ENCODE results near the gene RALGPS1. TPM values are rescaled to one million over a fixed set of nuclear protein-coding genes. Genes with fewer than 3 reads are reported as not detected.

Gene RALGPS1
- total and polyA plus RNA-seq, 2 of the 13 experiments (the other 11 are each of a cell fraction or from before 2014, with no cell fraction given): 3.7 to 6.5 TPM

DNA sequence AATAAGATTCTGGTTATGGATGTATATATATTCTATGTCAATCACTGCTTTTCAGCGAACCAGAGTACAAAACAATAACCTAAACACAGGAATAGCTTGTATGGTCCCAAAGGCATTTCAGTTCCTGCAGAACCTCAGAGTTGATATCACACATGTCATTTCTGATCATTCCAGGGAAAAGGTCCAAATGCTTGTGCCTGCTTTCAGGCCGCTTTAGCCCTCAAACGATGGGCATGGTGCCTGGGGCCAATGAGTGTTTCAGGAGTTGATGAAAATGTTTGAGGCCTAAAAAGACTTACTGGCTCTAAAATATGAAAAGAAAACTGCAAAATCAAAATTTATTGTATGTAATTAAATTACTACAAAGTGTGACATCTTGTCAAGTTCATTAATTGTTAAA lies 185.1 kb downstream of the RALGPS1 start:
- CTCF ChIA-PET (ENCODE audit: low intra/inter-chr PET ratio, low total read pairs): no interaction called here
- intact Hi-C loops (cut with micrococcal nuclease; ENCODE audit: unreplicated experiment): no loop called here

More for the DNA sequence above, 185.1 kb downstream of the RALGPS1 start:
- POLR2A ChIA-PET: no interaction called here
- FAIRE-seq (no peak), DNase-seq (ENCODE audit: low spot score) (no peak), ATAC-seq (no peak)
- Histone ChIP-seq H2AFZ (ENCODE audit: low read length) (no peak overlapping the region), H3K4me1 (ENCODE audit: insufficient read depth, low read length) (peaks cover 13% of the 10 kb centered on the region; the same call in 1 of the 2 replicates), H4K20me1 (ENCODE audit: insufficient read depth, low read length) (no peaks in the 10 kb centered on the region), H3K27me3 (ENCODE audit: control insufficient read depth in 1 of 2, insufficient read depth in 2 of 2, low read length in 2 of 2) (no peaks in the 10 kb centered on the region), H3K27ac (ENCODE audit: extremely low read length, insufficient read depth, low read length) (no peak overlapping the region), H3K79me2 (ENCODE audit: insufficient read depth, low read length) (no peaks in the 10 kb centered on the region), H3K4me2 (ENCODE audit: low read depth, low read length) (no peak overlapping the region), H3K9ac (ENCODE audit: insufficient read depth, low read depth, low read length) (no peak overlapping the region), H3K4me3 (replicated peaks in 1 of 3; ENCODE audit: insufficient read depth in 1 of 3, low read depth in 2 of 3, low read length in 3 of 3) (no peak overlapping the region), H3K36me3 (replicated peaks in 1 of 2; ENCODE audit: control insufficient read depth in 1 of 2, insufficient read depth in 2 of 2, low read length in 2 of 2) (no peaks in the 10 kb centered on the region; a peak in 1 of 5 replicates), H3K9me3 (ENCODE audit: low read length) (no peaks in the 10 kb centered on the region)
- WGBS (ENCODE audit: low lambda C conversion rate): 89% methylated on average over 3 of the region's 3 CpGs
- TF ChIP-seq RAD21 (CRISPR knock-in tag; IDR thresholded peaks at IDR 0.05) (no peak), JDP2 (CRISPR knock-in tag; IDR thresholded peaks at IDR 0.05; ENCODE audit: borderline replicate concordance) (no peak), FOXP1 (IDR thresholded peaks at IDR 0.05) (no peak), FOXP1 (CRISPR knock-in tag; IDR thresholded peaks at IDR 0.05) (no peak), CEBPB (IDR thresholded peaks at IDR 0.05; ENCODE audit: borderline replicate concordance, low read depth, low read length) (no peak), ASH2L (IDR thresholded peaks at IDR 0.05; ENCODE audit: insufficient read length, low read depth, low read length) (no peak), YEATS2 (CRISPR knock-in tag; IDR thresholded peaks at IDR 0.05; ENCODE audit: borderline replicate concordance) (no peak), HNRNPK (IDR thresholded peaks at IDR 0.05; ENCODE audit: low read depth, low read length, poor library complexity, severe bottlenecking) (no peak), REST (IDR thresholded peaks at IDR 0.05; ENCODE audit: borderline replicate concordance in 1 of 2, low read depth in 1 of 2, low read length in 2 of 2) (no peak)
- no TSS peak for BruUV-seq (replicated peaks)
- in situ Hi-C loops (cut with HindIII; ENCODE audit: extremely low pct_ligation_motif_present, low pct_unique_long_range_greater_than_20kb): no loop called here

Data from HepG2 (cell line).